ENCODE measurements around the gene CA9.

DNA sequence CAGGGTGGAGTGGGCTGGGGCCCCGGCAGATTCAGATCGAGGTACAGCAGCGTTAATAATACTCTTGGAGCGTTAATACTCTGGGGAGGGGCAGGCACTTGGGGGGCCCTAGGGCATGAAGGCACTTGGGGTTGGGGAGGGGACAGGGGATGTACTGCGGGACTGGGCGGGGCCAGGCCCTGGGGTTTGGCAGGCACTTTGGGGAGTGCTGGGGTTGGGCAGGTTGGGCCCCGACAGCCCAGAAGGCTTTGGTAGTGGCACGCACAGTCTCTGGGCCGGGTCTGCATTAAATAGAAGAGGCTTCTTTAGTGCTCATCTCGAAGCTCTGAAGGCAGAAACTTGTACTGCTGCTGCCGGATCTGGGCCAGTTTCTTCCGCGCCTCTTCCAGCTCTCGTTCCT is 23.8 kb downstream of the CA9 start:
- TF ChIP-seq, protein P1, sequence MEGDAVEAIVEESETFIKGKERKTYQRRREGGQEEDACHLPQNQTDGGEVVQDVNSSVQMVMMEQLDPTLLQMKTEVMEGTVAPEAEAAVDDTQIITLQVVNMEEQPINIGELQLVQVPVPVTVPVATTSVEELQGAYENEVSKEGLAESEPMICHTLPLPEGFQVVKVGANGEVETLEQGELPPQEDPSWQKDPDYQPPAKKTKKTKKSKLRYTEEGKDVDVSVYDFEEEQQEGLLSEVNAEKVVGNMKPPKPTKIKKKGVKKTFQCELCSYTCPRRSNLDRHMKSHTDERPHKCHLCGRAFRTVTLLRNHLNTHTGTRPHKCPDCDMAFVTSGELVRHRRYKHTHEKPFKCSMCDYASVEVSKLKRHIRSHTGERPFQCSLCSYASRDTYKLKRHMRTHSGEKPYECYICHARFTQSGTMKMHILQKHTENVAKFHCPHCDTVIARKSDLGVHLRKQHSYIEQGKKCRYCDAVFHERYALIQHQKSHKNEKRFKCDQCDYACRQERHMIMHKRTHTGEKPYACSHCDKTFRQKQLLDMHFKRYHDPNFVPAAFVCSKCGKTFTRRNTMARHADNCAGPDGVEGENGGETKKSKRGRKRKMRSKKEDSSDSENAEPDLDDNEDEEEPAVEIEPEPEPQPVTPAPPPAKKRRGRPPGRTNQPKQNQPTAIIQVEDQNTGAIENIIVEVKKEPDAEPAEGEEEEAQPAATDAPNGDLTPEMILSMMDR (conservative IDR thresholded peaks at IDR 0.05; ENCODE audit: low read length): no peak
- TF ChIP-seq EZH2phosphoT487 (IDR thresholded peaks at IDR 0.05; ENCODE audit: borderline replicate concordance): no peak
